DOHH2 (cell line): ENCODE measurements around the gene TLCD5.

Experiments
- CTCF ChIP-seq: fragments of 200-600 bp; sonication (generic); IDR thresholded peaks from one replicate; pipeline ENCODE4 v1.5.1; 2014; ENCODE audit warnings: antibody characterized with exemption, mild to moderate bottlenecking, low read depth, low read length; ENCODE audit not compliant: poor library complexity, severe bottlenecking
- EZH2phosphoT487 ChIP-seq: fragments of 200-600 bp; sonication (generic); IDR thresholded peaks from 2 replicates; pipeline ENCODE4 v1.6.1; 2017; ENCODE audit warnings: borderline replicate concordance, mild to moderate bottlenecking, antibody characterized with exemption, low read length, moderate library complexity, mixed read lengths

DNA sequence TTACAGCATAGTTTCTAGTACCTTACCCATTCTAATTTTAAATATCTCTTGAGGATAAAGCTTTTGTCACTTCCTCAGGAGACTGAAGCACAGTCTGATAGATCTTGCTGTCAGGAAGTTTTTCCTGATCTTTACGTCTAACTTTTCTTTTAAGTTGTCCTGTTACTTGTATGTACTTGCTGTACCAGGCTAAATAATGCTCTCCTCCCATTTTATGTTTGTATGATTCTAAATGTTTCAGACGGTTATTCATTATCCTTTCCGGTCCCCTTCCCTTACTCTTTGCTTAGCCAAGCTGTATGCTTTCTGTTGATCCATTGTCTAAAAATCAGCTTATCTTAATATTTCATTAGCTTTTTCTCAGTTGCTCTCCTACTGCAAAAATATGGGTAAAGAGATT lies 17.1 kb downstream of the TLCD5 start:
- TF ChIP-seq EZH2phosphoT487 = no peak
- TF ChIP-seq CTCF = no peak
